ENCODE results near the gene MARCHF10.
"Not testable (repeated sequence)": the region's sequence is repeated elsewhere in the genome, so short reads cannot be mapped to it uniquely, and the experiment has no call there.

MARCHF10 gene

GRCh38 chr17:62807812-62808575, at the start of gene MARCHF10:
Gene MARCHF10 (minus strand): TSS chr17:62808314. CDS start chr17:62801735, 6,579 bp downstream.
- DNase-seq = no peak

GRCh38 chr17:62857526-62857925, 49.4 kb upstream of the MARCHF10 start:
- no peak for DNase-seq

GRCh38 chr17:62856594-62856993, 48.5 kb upstream of the MARCHF10 start:
- DNase-seq = no peak

- no peak for DNase-seq
Observed at GRCh38 chr17:62855156-62855555, 47.0 kb upstream of the MARCHF10 start.

GRCh38 chr17:62854098-62854680, 46.1 kb upstream of the MARCHF10 start:
- DNase-seq = no peak

GRCh38 chr17:62852195-62852594, 44.1 kb upstream of the MARCHF10 start:
- DNase-seq = no peak

- not testable (repeated sequence) for DNase-seq
Observed at GRCh38 chr17:62849591-62850415, 41.7 kb upstream of the MARCHF10 start.

- DNase-seq = no peak
Observed at GRCh38 chr17:62848334-62848733, 40.2 kb upstream of the MARCHF10 start.

GRCh38 chr17:62847426-62847825, 39.3 kb upstream of the MARCHF10 start:
- DNase-seq = no peak

- no peak for DNase-seq
Observed at GRCh38 chr17:62840871-62841270, 32.8 kb upstream of the MARCHF10 start.

- not testable (repeated sequence) for DNase-seq
Observed at GRCh38 chr17:62833816-62834215, 25.7 kb upstream of the MARCHF10 start.

GRCh38 chr17:62832405-62832804, 24.3 kb upstream of the MARCHF10 start:
- DNase-seq = no peak

GRCh38 chr17:62831066-62831465, 23.0 kb upstream of the MARCHF10 start:
- DNase-seq = not testable (repeated sequence)

GRCh38 chr17:62827746-62828485, 19.8 kb upstream of the MARCHF10 start:
- no peak for DNase-seq

GRCh38 chr17:62826956-62827355, 18.8 kb upstream of the MARCHF10 start:
- DNase-seq = no peak

- no peak for DNase-seq
Observed at GRCh38 chr17:62825182-62825581, 17.1 kb upstream of the MARCHF10 start.

- DNase-seq = no peak
Observed at GRCh38 chr17:62824290-62825131, 16.4 kb upstream of the MARCHF10 start.

- DNase-seq = no peak
Observed at GRCh38 chr17:62823111-62823893, 15.2 kb upstream of the MARCHF10 start.

- DNase-seq = no peak
Observed at GRCh38 chr17:62822080-62822904, 14.2 kb upstream of the MARCHF10 start.

Data from cerebellar nuclear complex (tissue), 1 donor.